GM12864 (cell line): Measurements from ENCODE around the gene AFF3.

Experiments used
- DNase-seq: peaks from one replicate; pipeline ENCODE4 v3.0.0-alpha.2; 2011; ENCODE audit warnings: low read depth
- H3K4me3 ChIP-seq: 2 replicates; pipeline ENCODE4 v1.5.1; 2011; ENCODE audit warnings: mild to moderate bottlenecking, low read depth, low read length, control low read depth
- TF ChIP-seq, protein P1 (sequence below): IDR thresholded peaks from 2 replicates; pipeline ENCODE4 v1.5.1; 2011; ENCODE audit warnings: low read depth, mild to moderate bottlenecking, moderate library complexity, low read length, control low read depth, inconsistent platforms; ENCODE audit errors: missing control alignments

The AFF3 gene

DNA sequence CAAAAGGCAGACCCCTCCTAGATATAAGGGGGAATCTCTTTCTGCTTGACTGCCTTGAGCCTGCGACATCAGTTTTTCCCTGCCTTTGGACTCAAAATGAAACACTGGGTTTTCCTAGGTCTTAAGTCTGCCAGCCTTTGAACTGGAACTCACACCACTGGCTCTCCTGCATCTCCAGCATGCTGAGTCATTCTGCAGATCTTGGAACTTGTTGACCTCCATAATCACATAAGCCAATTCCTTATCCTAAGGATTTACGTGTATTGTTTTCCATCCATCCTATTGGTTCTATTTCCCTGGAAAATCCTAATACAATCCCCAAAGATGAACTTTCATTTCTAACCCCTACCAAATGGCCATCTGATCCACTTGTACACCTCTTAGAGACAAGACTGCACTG lies 88.0 kb downstream of the AFF3 start:
- TF ChIP-seq, protein P1, sequence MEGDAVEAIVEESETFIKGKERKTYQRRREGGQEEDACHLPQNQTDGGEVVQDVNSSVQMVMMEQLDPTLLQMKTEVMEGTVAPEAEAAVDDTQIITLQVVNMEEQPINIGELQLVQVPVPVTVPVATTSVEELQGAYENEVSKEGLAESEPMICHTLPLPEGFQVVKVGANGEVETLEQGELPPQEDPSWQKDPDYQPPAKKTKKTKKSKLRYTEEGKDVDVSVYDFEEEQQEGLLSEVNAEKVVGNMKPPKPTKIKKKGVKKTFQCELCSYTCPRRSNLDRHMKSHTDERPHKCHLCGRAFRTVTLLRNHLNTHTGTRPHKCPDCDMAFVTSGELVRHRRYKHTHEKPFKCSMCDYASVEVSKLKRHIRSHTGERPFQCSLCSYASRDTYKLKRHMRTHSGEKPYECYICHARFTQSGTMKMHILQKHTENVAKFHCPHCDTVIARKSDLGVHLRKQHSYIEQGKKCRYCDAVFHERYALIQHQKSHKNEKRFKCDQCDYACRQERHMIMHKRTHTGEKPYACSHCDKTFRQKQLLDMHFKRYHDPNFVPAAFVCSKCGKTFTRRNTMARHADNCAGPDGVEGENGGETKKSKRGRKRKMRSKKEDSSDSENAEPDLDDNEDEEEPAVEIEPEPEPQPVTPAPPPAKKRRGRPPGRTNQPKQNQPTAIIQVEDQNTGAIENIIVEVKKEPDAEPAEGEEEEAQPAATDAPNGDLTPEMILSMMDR, result no peak
- H3K4me3 ChIP-seq, result no peak overlapping the region
- DNase-seq, result no peak

DNA sequence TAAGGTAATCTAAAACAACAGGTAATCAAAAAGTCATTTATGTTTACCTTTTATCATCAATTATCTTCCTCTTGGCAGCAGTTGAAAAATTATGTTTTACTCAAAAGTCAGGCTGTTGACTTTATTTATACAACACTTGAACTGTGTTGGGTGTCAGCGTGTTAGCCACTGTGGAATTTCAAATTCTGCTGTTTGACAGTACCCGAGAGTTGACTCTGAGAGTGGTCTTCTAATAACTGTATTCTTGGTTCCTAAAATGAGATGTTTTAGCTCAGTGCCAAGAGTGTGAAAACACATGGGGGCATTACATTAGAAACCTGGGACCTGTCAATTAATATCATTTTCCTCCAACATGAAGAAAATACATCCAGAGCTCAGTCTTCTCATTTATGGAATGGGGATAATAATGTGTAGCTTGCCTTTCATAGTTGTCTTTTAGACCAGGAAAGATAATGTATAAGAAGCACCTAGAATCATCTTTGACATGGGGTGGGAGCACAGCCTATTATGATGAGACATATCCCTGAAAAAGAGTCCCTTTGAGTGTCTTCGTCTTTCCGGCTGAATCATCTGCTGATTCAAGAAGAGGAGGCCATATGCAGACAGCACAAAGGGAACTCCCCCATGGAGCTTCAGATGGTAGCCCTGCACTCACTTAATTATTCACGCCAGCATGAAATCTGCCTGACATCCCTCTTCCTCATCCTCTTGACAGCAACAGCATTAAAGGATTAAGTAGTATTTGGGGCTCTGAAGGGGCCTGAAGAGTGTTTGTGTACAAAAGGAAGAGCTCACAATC lies 89.1 kb downstream of the AFF3 start:
- DNase-seq, result no peak
- TF ChIP-seq, protein P1, result no peak
- no peak overlapping the region for H3K4me3 ChIP-seq

DNA sequence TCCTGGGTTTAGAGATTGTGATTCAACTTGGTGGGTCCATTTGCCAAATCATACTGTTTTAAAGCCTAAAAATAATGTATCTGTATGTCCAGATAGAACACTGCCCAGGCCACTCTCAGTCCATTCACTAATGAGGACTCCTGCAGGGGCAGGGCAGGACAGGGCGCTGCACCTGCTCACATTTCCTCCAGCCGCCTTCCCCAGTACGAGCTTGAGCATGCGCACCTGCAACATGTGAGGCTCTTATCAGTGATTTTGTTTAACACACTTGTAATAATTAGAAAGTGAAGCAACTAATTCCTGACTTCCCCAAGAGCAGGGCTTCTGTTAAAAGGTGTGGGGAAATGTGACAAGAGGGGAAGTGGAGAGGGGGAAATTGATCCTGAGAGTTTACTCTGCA lies 89.7 kb downstream of the AFF3 start:
- DNase-seq, result no peak
- TF ChIP-seq, protein P1, result no peak
- no peak overlapping the region for H3K4me3 ChIP-seq

DNA sequence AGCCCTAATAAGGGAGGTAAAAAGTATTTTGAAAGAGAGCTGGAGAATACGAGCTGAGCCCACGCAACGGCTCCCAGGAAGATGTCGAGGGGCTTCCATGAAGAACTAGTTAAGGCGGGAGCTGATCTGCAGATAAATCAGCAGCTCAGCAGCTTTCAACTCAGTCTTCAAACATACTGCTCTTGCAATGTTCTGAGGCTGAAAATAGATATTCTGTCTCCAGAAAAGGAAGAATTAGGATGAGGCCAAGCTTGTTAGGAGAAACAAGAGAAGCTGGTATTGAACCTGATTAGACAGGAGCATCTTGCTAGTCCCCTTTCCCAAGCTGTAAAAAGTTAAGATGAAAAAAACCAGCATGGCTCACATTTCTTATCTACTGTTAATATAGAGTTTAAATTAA lies 91.1 kb downstream of the AFF3 start:
- H3K4me3 ChIP-seq, result no peak overlapping the region
- DNase-seq, result no peak
- TF ChIP-seq, protein P1, result no peak

DNA sequence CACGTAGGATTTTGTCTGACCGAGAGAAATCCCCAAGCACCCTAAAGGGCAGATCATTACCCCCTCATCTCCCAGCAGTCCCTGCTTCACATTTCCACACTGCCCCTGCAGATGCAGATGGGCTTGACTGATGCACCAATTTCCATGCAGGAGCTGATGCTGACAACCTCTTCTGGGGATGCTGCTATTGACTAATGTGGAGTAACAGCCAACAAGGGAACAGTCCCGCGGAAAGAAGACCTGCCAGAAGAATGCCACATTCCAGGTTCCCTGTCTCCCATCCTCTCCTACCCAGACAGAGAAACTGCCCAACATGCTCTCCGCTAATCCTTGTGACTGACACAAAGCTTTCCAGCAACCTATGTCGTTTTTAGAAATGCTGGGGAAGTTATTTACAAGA lies 91.7 kb downstream of the AFF3 start:
- no peak overlapping the region for H3K4me3 ChIP-seq
- TF ChIP-seq, protein P1, result no peak
- no peak for DNase-seq

DNA sequence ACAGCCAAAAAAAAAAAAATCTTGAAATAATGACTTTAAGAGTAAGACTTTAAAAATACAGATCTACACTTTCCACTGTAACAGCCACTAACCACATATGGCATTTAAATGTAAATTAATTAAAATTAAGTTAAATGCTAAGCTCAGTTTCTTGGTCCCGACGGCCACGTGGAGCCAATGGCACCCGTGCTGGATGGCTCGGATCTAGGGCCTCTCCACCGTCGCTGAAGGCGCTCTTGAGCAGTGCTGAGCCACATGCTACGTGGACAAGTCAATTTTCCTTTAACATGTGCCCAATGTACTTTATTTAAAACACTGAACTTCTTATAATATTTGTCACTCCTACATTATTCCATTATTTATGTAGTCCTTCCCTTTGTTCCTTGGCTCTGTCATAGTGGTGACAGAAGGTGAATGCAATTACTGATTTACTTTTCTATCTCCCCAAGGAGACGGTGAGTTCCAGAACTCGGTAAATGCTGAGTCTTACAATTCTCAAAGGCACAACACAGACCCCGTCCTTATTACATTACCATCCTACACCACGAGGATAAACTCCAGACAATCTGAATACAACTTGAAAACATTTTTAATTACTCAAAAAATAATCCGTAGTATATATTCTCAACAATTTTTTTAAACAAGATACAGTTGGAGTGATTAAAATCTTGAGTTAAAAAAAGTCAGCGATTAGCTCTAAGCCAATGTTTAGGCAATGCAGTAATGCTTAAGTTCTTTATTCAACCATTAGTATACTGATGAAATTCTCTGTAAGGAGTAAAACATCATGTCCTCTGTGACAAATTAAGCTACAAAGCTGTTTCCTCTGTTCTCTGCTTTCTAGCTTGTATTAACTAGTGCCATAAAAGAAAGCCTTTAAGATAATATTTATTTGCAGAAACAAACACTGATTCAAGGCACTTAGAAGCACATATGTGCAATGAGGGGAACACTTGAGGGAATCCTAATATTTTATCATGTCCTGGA lies 95.1 kb downstream of the AFF3 start:
- TF ChIP-seq, protein P1, result no peak
- no peak overlapping the region for H3K4me3 ChIP-seq
- DNase-seq, result no peak
